GM12878 (cell line): ENCODE results near the gene ABCG1. TPM values are rescaled to one million over a fixed set of nuclear protein-coding genes. Genes with fewer than 3 reads are reported as not detected.

Source experiments
- ATAC-seq: fragments of 200-7000 bp; cut with Tn5 transposase; 3 replicates; pipeline ENCODE4 v1.9.1; 2020; ENCODE audit warnings: mild to moderate bottlenecking, moderate library complexity
- BruUV-seq: library from RNA; stranded (reverse); fragments of 400-500 nt; replicated peaks from 2 replicates; lab custom pipeline; 2021; lab: Mats Ljungman, UMichigan
- CTCF ChIA-PET: fragments of 300-600 bp; sonication (Branson Sonifier 250); formaldehyde crosslinking; extraction: SDS; loops from one replicate; lab custom pipeline; 2021; ENCODE audit warnings: inconsistent platforms; lab: Yijun Ruan, JAX
- POLR2A ChIA-PET: fragments of 350-600 bp; formaldehyde crosslinking; extraction: SDS; loops from one replicate; lab custom pipeline; 2021; ENCODE audit warnings: inconsistent platforms; lab: Charles Lee
- RAD21 ChIA-PET: fragments of 300-600 bp; sonication (Branson Sonifier 250); formaldehyde crosslinking; loops from one replicate; lab custom pipeline; 2023; ENCODE audit warnings: antibody characterized with exemption; ENCODE audit not compliant: unreplicated experiment; lab: Charles Lee
- SMC1A ChIA-PET: fragments of 300-600 bp; sonication (Branson Sonifier 250); formaldehyde crosslinking; loops from one replicate; lab custom pipeline; 2023; ENCODE audit not compliant: unreplicated experiment, uncharacterized antibody; lab: Charles Lee
- DNase-seq: peaks from one replicate; pipeline ENCODE4 v3.0.0-alpha.2; 2011; ENCODE audit warnings: low read depth, low spot score
- FAIRE-seq: peaks from 3 replicates; lab custom pipeline; 2011; peaks lifted over from hg19 to GRCh38; lab: Jason Lieb, UNC
- H2AFZ ChIP-seq: 2 replicates; pipeline ENCODE4 v1.6.0; 2011; ENCODE audit warnings: low read depth, low read length, control low read depth; ENCODE audit not compliant: control insufficient read depth
- H3K27ac ChIP-seq: 2 replicates; pipeline ENCODE4 v1.5.1; 2011; ENCODE audit warnings: control low read depth; ENCODE audit not compliant: control insufficient read depth, insufficient read depth
- H3K27me3 ChIP-seq, 2 experiments: replicated peaks in 1 of 2; 2 replicates each; pipeline versions ENCODE4 v1.6.0 to v1.6.1; 2011; ENCODE audit warnings: low read length in 1 of 2; ENCODE audit not compliant: control insufficient read depth in 2 of 2, insufficient read depth in 2 of 2
- H3K36me3 ChIP-seq, 2 experiments: 2 replicates each; pipeline ENCODE4 v1.5.1; 2011; ENCODE audit warnings: low read length in 1 of 2; ENCODE audit not compliant: control insufficient read depth in 2 of 2, insufficient read depth in 2 of 2
- H3K4me1 ChIP-seq: 2 replicates; pipeline ENCODE4 v1.6.1; 2011; ENCODE audit warnings: mild to moderate bottlenecking, low read length, moderate library complexity, mixed read lengths; ENCODE audit not compliant: control insufficient read depth, insufficient read depth
- H3K4me2 ChIP-seq: 2 replicates; pipeline ENCODE4 v1.6.0; 2011; ENCODE audit warnings: control low read depth; ENCODE audit not compliant: control insufficient read depth, insufficient read depth
- H3K4me3 ChIP-seq: fragments of 200-600 bp; sonication (generic); 2 replicates; pipeline ENCODE4 v1.5.1; 2016
- H3K79me2 ChIP-seq: 2 replicates; pipeline ENCODE4 v1.6.0; 2011; ENCODE audit warnings: low read length; ENCODE audit not compliant: control insufficient read depth, insufficient read depth
- H3K9ac ChIP-seq: 2 replicates; pipeline ENCODE4 v1.8.0; 2011; ENCODE audit warnings: low read length, control low read depth, mixed read lengths; ENCODE audit not compliant: control insufficient read depth, insufficient read depth
- H3K9me3 ChIP-seq: replicated peaks from 3 replicates; pipeline ENCODE4 v1.5.1; 2011; ENCODE audit warnings: mild to moderate bottlenecking, low read length; ENCODE audit not compliant: control insufficient read depth, insufficient read depth
- H4K20me1 ChIP-seq: 2 replicates; pipeline ENCODE4 v1.6.0; 2011; ENCODE audit not compliant: control insufficient read depth, insufficient read depth
- CREM ChIP-seq: IDR thresholded peaks from 2 replicates; pipeline ENCODE4 v1.6.1; 2014; ENCODE audit warnings: antibody characterized with exemption, low read depth
- IRF4 ChIP-seq: IDR thresholded peaks from 2 replicates; pipeline ENCODE4 v1.6.1; 2011; ENCODE audit warnings: low read depth, low read length
- JUND ChIP-seq: IDR thresholded peaks from 2 replicates; pipeline ENCODE4 v1.6.1; 2012; ENCODE audit warnings: low read depth, mild to moderate bottlenecking, low read length, improper control_type of control experiment, moderate library complexity
- MTA2 ChIP-seq: fragments of 450-650 bp; IDR thresholded peaks from 2 replicates; pipeline ENCODE4 v1.6.1; 2016; ENCODE audit warnings: low read depth, mild to moderate bottlenecking, moderate library complexity
- MXI1 ChIP-seq: fragments of 150-350 bp; IDR thresholded peaks from 2 replicates; pipeline ENCODE4 v1.6.1; 2011; ENCODE audit warnings: low read depth, mild to moderate bottlenecking, inconsistent platforms, low read length, improper control_type of control experiment
- NFIC ChIP-seq: IDR thresholded peaks from 2 replicates; pipeline ENCODE4 v1.6.1; 2012; ENCODE audit warnings: low read depth, mild to moderate bottlenecking, inconsistent platforms, low read length, moderate library complexity
- NRF1 ChIP-seq: conservative IDR thresholded peaks from 2 replicates; pipeline ENCODE4 v1.6.1; 2011; ENCODE audit warnings: mild to moderate bottlenecking, low read depth, low read length, improper control_type of control experiment
- PAX8 ChIP-seq: fragments of 450-650 bp; IDR thresholded peaks from 2 replicates; pipeline ENCODE4 v1.6.1; 2017; ENCODE audit warnings: mild to moderate bottlenecking, moderate library complexity
- SMC3 ChIP-seq: IDR thresholded peaks from 2 replicates; pipeline ENCODE4 v1.6.1; 2011; ENCODE audit warnings: low read length, improper control_type of control experiment, borderline replicate concordance
- SREBF2 ChIP-seq: IDR thresholded peaks from 2 replicates; pipeline ENCODE4 v1.6.1; 2012; ENCODE audit warnings: mild to moderate bottlenecking, low read length
- STAT1 ChIP-seq: fragments of 450-650 bp; conservative IDR thresholded peaks from 2 replicates; pipeline ENCODE4 v1.6.1; 2014; ENCODE audit warnings: antibody characterized with exemption, mild to moderate bottlenecking
- TCF3 ChIP-seq: IDR thresholded peaks from 2 replicates; pipeline ENCODE4 v1.6.1; 2012; ENCODE audit warnings: low read depth, mild to moderate bottlenecking, low read length, borderline replicate concordance; ENCODE audit not compliant: insufficient read depth
- ZNF384 ChIP-seq: IDR thresholded peaks from 2 replicates; pipeline ENCODE4 v1.6.1; 2012; ENCODE audit warnings: low read depth, mild to moderate bottlenecking, low read length, improper control_type of control experiment, borderline replicate concordance
- ZNF622 ChIP-seq: fragments of 450-650 bp; IDR thresholded peaks from 2 replicates; pipeline ENCODE4 v1.6.1; 2017; ENCODE audit warnings: mild to moderate bottlenecking, inconsistent platforms
- WGBS: methylation state at CpG from one replicate; pipeline ENCODE4 v1.1.6; 2016; ENCODE audit warnings: low lambda C conversion rate; ENCODE audit not compliant: insufficient replicate concordance, insufficient coverage; ENCODE audit errors: missing lambda C conversion rate; 5-methylcytosine and 5-hydroxymethylcytosine counted together
- in situ Hi-C: fragments of 300-500 bp; cut with MboI; formaldehyde crosslinking; loops from 9 replicates; pipeline ENCODE4 v1.14.3; 2018; ENCODE audit warnings: mixed read lengths
- intact Hi-C: fragments of 100-400 bp; cut with micrococcal nuclease; formaldehyde crosslinking; loops from one replicate; pipeline ENCODE4 v1.14.2; 2022; ENCODE audit not compliant: unreplicated experiment
- polyA plus RNA-seq, 11 experiments: library from polyadenylated mRNA; depleted of rRNA in 4 of 11; unstranded in 6 of 11; stranded (reverse) in 5 of 11; fragments of >200 nt; fragmentation: Nextera tagmentation in 4 of 11; fragmentation: Illumina TruSeq in 1 of 11; extraction: Ambion mirVana in 4 of 11; extraction: Trizol in 1 of 11; gene quantifications; 1 replicate in 1 of 11; 2 replicates in 10 of 11; pipeline versions ENCODE4 v1.2.1 to v1.2.3, GENCODE V29; 2011 to 2016; ENCODE audit warnings: inconsistent platforms in 2 of 11, missing spikeins in 2 of 11, low read depth in 1 of 11
- total RNA-seq, 4 experiments: library from RNA; depleted of rRNA in 3 of 4; stranded (reverse); fragments of >200 nt in 3 of 4; fragmentation: Illumina TruSeq in 1 of 4; extraction: Trizol in 1 of 4; gene quantifications; 2 replicates each; pipeline versions ENCODE4 v1.2.1 to v1.2.3, GENCODE V29; 2013 to 2021
- TF ChIP-seq, protein P1 (sequence below): fragments of 450-650 bp; formaldehyde crosslinking; IDR thresholded peaks from 2 replicates; pipeline ENCODE4 v1.5.0; 2022; ENCODE audit warnings: mild to moderate bottlenecking, missing genetic modification characterization

Gene ABCG1
- total and polyA plus RNA-seq, 10 of the 15 experiments (the other 5 are each of a cell fraction or from before 2014, with no cell fraction given), result 0.59 to 19.3 (median 5.7) TPM

- TF ChIP-seq SMC3, result no peak
Observed at GRCh38 chr21:42280356-42281180, 61.6 kb downstream of the ABCG1 start (continued).

GRCh38 chr21:42281181-42281680 lies 62.3 kb downstream of the ABCG1 start:
- in situ Hi-C loops (no loop called here), intact Hi-C loops (loop anchor here (2.0 kb wide), 1 partner anchor 20 kb away; no protein-coding TSS in a partner anchor)
- TF ChIP-seq PAX8, result no peak
- no peak for TF ChIP-seq STAT1
- TF ChIP-seq MTA2, result no peak
- TF ChIP-seq SMC3, result no peak
- TF ChIP-seq JUND, result no peak
- no peak for TF ChIP-seq ZNF384
- no peak for TF ChIP-seq CREM
- TF ChIP-seq, protein P1, sequence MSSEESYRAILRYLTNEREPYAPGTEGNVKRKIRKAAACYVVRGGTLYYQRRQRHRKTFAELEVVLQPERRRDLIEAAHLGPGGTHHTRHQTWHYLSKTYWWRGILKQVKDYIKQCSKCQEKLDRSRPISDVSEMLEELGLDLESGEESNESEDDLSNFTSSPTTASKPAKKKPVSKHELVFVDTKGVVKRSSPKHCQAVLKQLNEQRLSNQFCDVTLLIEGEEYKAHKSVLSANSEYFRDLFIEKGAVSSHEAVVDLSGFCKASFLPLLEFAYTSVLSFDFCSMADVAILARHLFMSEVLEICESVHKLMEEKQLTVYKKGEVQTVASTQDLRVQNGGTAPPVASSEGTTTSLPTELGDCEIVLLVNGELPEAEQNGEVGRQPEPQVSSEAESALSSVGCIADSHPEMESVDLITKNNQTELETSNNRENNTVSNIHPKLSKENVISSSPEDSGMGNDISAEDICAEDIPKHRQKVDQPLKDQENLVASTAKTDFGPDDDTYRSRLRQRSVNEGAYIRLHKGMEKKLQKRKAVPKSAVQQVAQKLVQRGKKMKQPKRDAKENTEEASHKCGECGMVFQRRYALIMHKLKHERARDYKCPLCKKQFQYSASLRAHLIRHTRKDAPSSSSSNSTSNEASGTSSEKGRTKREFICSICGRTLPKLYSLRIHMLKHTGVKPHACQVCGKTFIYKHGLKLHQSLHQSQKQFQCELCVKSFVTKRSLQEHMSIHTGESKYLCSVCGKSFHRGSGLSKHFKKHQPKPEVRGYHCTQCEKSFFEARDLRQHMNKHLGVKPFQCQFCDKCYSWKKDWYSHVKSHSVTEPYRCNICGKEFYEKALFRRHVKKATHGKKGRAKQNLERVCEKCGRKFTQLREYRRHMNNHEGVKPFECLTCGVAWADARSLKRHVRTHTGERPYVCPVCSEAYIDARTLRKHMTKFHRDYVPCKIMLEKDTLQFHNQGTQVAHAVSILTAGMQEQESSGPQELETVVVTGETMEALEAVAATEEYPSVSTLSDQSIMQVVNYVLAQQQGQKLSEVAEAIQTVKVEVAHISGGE (CRISPR knock-in tag), result no peak
- no peak for TF ChIP-seq SREBF2
- TF ChIP-seq IRF4, result no peak
- no peak for TF ChIP-seq NRF1
- TF ChIP-seq NFIC, result no peak
- no peak for TF ChIP-seq MXI1
- TF ChIP-seq TCF3, result no peak
- TF ChIP-seq ZNF622, result no peak
- Histone ChIP-seq H3K4me2 (no peak overlapping the region), H3K9me3 (no peaks in the 10 kb centered on the region), H4K20me1 (no peaks in the 10 kb centered on the region), H3K36me3 (no peaks in the 10 kb centered on the region), H3K27ac (no peak overlapping the region), H3K9ac (no peak overlapping the region), H3K27me3 (no peaks in the 10 kb centered on the region), H2AFZ (no peak overlapping the region), H3K79me2 (no peaks in the 10 kb centered on the region), H3K4me3 (no peak overlapping the region), H3K4me1 (peaks cover 9% of the 10 kb centered on the region)
- ChIA-PET CTCF (no interaction called here), POLR2A (no interaction called here), SMC1A (no interaction called here), RAD21 (no interaction called here)
- no peak for ATAC-seq
- no peak for DNase-seq
- BruUV-seq, result no TSS peak
- FAIRE-seq, result no peak
- WGBS, result 51% methylated on average over 12 of the region's 12 CpGs
